GM12801 (cell line): ENCODE data around the gene NFS1.

Experiments
- TF ChIP-seq, protein P1 (sequence below): IDR thresholded peaks from one replicate; pipeline ENCODE4 v1.5.1; 2011; ENCODE audit warnings: control low read depth; ENCODE audit not compliant: insufficient read length; ENCODE audit errors: extremely low read depth

NFS1 gene

DNA sequence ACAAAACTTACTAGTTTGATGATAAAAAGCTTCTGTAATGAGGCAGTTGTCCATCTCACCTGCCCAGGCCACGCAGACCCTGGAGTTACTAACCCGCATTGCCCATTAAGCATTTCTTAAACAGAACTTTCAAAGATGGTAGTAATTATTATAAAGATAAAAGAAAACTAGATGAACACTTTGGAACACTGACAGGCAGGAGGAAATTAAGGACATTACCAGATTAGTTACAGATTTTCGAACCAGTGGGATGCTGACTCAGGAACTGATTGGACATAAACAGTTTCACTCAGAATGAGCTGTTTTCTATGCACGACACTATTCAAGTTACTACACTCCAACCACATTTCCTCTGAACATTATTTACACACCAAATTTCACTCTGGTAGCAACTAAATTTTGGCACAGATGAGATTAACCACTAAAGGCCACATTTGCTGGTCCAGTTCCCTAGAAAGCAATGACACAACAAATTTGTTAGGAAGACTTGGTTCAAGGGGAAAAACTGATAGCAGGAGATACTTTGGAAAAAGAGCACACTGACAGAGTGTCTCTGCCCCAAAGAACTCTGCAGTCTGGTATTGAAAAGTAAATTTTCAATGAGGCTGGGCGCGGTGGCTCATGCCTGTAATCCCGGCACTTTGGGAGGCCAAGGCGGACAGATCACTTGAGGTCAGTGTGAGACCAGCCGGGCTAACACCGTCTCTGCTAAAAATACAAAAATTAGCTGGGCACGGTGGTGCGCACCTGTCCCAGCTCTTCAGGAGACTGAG is 3.1 kb upstream of the NFS1 start:
- TF ChIP-seq, protein P1, sequence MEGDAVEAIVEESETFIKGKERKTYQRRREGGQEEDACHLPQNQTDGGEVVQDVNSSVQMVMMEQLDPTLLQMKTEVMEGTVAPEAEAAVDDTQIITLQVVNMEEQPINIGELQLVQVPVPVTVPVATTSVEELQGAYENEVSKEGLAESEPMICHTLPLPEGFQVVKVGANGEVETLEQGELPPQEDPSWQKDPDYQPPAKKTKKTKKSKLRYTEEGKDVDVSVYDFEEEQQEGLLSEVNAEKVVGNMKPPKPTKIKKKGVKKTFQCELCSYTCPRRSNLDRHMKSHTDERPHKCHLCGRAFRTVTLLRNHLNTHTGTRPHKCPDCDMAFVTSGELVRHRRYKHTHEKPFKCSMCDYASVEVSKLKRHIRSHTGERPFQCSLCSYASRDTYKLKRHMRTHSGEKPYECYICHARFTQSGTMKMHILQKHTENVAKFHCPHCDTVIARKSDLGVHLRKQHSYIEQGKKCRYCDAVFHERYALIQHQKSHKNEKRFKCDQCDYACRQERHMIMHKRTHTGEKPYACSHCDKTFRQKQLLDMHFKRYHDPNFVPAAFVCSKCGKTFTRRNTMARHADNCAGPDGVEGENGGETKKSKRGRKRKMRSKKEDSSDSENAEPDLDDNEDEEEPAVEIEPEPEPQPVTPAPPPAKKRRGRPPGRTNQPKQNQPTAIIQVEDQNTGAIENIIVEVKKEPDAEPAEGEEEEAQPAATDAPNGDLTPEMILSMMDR: no peak

DNA sequence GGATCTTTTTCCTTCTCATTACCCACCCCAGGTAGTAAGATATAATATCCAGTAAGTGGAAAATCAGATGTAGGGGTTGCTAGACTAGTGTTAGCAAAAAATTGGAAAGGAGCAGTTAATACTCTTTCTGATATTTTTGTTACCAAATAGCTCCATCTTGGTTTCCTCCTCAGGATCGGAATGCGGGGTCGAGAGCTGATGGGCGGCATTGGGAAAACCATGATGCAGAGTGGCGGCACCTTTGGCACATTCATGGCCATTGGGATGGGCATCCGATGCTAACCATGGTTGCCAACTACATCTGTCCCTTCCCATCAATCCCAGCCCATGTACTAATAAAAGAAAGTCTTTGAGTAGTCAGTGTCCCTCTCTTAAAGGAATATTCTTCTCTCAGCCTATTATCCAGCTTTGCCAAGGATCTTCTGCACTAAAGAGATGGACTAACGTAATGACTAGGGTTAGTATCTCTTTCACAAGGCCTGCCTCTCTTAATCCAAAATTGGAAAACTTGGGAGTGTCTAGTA is 1.5 kb upstream of the NFS1 start:
- TF ChIP-seq, protein P1: no peak

DNA sequence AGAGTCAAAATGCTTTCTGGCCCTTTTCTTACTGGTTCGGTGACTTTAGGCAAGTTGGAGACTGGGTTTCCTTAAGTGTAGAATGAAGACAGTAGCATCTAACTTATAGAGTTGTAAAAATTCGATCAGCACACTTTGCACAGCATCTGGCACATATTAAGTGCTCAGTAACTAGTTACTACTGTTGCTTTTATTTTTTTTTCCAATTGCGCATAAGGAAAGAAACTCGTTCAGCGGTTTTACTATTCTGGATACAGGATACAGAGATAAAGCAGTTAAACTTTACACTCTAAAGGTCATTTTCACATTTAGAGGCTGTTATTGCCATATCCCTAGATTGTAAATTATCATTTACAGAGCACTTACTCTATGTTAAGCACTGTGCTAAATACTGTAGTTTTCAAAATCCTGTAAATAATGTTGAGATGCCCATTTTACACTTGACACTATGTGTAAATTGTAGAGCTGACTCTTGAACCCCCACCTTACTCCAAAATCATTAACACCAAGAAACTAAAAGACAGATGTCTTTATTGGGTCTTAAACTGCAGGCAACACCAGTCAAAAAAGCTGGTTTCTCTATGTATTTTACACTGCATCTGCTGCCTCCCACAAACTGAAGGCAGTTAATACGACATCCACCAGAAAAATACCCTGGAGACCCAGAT is 939 bp upstream of the NFS1 start:
- TF ChIP-seq, protein P1: no peak

DNA sequence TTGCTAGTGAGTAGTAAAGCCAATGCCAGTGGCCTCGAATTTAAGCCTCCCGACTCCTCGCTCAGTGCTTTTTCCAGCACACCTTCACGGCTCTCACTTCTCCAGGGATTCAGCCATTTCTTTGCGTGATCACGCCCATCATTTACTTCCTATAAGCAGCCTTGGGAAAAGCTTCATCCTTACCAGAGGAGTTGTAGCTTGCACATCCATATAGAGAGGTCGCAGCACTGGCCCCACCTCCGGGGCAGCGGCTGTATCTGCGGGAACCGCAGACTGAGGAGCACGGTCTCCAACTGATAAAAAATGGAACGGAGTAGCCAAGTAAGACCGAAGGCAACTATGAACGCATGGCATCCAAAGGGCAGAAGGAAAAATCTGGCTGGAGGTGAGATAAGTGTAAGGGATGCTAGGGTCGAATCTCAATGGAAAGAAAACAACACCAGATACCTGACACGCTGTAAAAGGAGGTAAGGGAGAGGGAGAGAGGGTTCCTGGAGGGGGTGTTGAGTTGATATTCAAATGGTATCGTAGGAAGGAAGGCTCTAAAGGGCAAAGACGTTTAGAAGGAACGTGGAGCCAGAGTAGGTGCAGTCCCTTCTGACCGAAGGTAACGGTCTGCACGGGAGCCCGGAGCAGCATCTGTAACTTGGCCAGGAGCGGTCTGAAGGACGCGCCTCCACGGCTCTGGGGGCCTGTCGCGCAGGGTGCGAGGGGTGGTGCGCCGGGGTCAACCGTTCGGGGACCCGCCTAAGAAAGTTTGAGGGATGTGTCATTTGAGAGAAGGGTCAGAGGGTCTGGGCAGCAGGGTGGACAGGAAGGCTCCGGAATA is 640 bp downstream of the NFS1 start:
- TF ChIP-seq, protein P1: no peak

DNA sequence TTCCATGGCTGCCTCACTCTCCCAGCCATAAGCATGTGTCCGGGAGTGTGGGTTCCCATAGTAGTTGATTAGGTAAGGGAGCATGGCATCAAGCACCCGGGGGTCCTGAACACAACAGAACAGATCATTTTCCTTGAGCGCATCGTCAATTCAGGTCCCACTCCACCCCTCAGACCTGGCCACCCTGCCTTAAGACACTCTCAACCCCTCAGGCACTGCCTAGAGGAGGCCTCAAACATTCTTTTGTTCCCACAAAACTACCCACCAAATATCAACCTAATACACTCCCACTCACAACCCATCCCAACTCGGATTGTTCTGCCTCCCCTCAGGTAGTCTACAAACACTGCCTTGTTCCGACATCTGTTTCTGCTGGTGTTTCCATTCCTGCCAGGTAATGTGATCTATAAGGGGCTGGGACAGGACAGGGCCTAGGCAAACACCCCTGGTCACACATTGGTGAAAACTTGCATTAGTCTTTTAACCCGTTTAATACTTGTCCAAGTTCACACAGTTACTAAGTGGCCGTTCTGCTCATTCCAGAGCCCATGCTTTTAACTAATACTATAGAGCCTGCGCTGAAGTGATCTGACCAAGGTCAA is 1.4 kb downstream of the NFS1 start:
- TF ChIP-seq, protein P1: no peak

DNA sequence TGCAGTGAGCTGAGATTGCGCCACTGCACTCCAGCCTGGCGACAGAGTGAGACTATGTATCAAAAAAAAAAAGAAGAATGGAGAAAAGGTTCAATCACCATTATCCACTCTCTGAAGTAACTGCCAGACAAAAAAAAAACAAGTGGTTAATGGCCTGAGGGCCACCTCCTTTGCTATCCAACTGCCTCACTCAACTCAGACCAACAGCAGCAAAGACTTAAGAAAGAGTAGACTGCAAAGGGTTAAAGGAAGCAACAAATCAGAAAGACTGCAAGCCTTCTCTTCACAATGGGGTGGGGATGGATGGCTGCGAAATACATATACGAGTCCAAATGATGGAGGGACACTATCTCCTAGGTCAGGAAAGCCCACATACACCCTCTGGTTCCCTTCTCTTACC is 3.2 kb downstream of the NFS1 start:
- TF ChIP-seq, protein P1: no peak
